HEK293 (cell line): Measurements from ENCODE around the gene TOMM70.

Experiments used
- CTCF ChIP-seq: fragments of 450-650 bp; formaldehyde crosslinking; IDR thresholded peaks from 2 replicates; pipeline ENCODE4 v1.5.1; 2016; ENCODE audit warnings: missing biosample characterization, missing genetic modification characterization
- ZEB2 ChIP-seq: fragments of 450-650 bp; formaldehyde crosslinking; IDR thresholded peaks from 2 replicates; pipeline ENCODE4 v1.5.1; 2016; ENCODE audit warnings: missing biosample characterization, missing genetic modification characterization
- ZNF449 ChIP-seq: fragments of 450-650 bp; formaldehyde crosslinking; IDR thresholded peaks from 2 replicates; pipeline ENCODE4 v1.5.1; 2017; ENCODE audit warnings: missing biosample characterization, mild to moderate bottlenecking, missing genetic modification characterization, moderate library complexity

GRCh38 chr3:100325827-100326226 lies 75.1 kb downstream of the TOMM70 start:
- TF ChIP-seq ZEB2 (tag by site-specific recombination), result no peak
- TF ChIP-seq CTCF, result no peak
- TF ChIP-seq ZNF449 (tag by site-specific recombination), result no peak
